Activated CD4-positive, alpha-beta T cell treated with anti-CD3 and anti-CD28 coated beads, Interleukin-2, amount 50 U/mL, for 16 hours (primary cell): ENCODE results near the gene SHQ1.
A peak's percentile ranks its signal among the peaks of the same experiment; 100 is the strongest.
"Not testable (repeated sequence)": the region's sequence is repeated elsewhere in the genome, so short reads cannot be mapped to it uniquely, and the experiment has no call there.

Source experiments
- DNase-seq: peaks from one replicate; pipeline ENCODE4 v3.0.0-alpha.2; 2020

The SHQ1 gene

GRCh38 chr3:72746430-72747411 is 101.5 kb downstream of the SHQ1 start:
- no peak for DNase-seq

GRCh38 chr3:72745146-72745999 is 102.9 kb downstream of the SHQ1 start:
- DNase-seq = no peak

GRCh38 chr3:72744330-72744729 is 103.9 kb downstream of the SHQ1 start:
- DNase-seq = no peak

- DNase-seq = no peak
Measured at GRCh38 chr3:72739531-72740466, 108.4 kb downstream of the SHQ1 start.

- DNase-seq = peak; percentile 73
Measured at GRCh38 chr3:72738752-72739530, 109.3 kb downstream of the SHQ1 start.

GRCh38 chr3:72735072-72735471 is 113.2 kb downstream of the SHQ1 start:
- DNase-seq = not testable (repeated sequence)

- no peak for DNase-seq
Measured at GRCh38 chr3:72733676-72734075, 114.6 kb downstream of the SHQ1 start.

GRCh38 chr3:72732666-72733345 is 115.4 kb downstream of the SHQ1 start:
- not testable (repeated sequence) for DNase-seq

GRCh38 chr3:72728958-72729467 is 119.2 kb downstream of the SHQ1 start:
- DNase-seq = no peak

- DNase-seq = no peak
Measured at GRCh38 chr3:72728329-72728889, 119.8 kb downstream of the SHQ1 start.

GRCh38 chr3:72727726-72728125 is 120.5 kb downstream of the SHQ1 start:
- DNase-seq = no peak

- DNase-seq = no peak
Measured at GRCh38 chr3:72727172-72727571, 121.1 kb downstream of the SHQ1 start.

- DNase-seq = no peak
Measured at GRCh38 chr3:72725229-72725628, 123.0 kb downstream of the SHQ1 start.

GRCh38 chr3:72724070-72724469 is 124.2 kb downstream of the SHQ1 start:
- DNase-seq = no peak

- peak; percentile 58 for DNase-seq
Measured at GRCh38 chr3:72722930-72723726, 125.1 kb downstream of the SHQ1 start.

- no peak for DNase-seq
Measured at GRCh38 chr3:72721683-72722381, 126.4 kb downstream of the SHQ1 start.

GRCh38 chr3:72720566-72720965 is 127.7 kb downstream of the SHQ1 start:
- no peak for DNase-seq

- no peak for DNase-seq
Measured at GRCh38 chr3:72719137-72719536, 129.1 kb downstream of the SHQ1 start.

GRCh38 chr3:72714135-72714534 is 134.1 kb downstream of the SHQ1 start:
- not testable (repeated sequence) for DNase-seq
